HG03520 (cell line): Measurements from ENCODE around the gene COL16A1.

Experiments
- ATAC-seq: cut with Tn5 transposase; IDR thresholded peaks from one replicate; pipeline ENCODE4 v1.9.1; 2021; ENCODE audit warnings: mild to moderate bottlenecking, moderate library complexity; ENCODE audit not compliant: unreplicated experiment

COL16A1 gene

DNA sequence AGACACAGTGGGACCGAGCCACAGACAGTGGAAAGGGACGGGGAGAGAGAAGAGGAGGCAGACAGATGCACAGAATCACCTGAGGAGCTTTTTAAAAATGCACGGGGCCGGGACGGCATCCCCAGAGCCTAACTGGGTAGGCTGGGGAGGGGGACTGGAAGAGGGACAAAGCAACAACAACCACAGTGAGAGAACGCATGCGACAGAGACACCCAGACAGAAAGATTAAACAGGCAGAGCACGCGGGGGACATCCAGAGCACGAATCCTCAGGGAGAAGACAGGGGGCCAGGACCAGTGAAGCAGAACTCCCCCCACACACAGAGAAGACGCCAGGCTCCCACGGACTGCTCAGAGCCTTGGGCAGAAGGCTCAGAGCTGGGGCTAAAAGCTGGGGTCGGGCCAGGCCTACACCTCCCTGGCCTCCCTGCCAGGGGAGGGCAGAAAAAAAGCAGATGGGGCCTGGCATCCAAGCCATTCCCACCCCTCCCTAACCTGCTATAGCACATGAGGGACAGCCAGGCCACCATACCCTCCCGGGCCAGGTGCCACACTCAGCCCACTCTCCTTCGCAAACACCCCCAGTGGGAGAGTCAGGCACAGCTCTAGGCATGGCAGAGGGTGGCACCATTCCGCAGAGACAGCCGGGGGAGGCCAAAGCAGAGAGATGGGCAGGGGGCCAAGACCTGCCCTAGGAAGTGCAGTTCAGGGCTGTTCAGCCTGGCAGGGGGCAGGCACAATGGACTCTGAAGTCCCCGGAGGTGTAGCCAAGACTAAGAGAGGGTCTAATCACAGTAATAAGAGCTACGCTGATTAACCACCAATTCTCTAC is 29.8 kb upstream of the COL16A1 start:
- no peak for ATAC-seq

DNA sequence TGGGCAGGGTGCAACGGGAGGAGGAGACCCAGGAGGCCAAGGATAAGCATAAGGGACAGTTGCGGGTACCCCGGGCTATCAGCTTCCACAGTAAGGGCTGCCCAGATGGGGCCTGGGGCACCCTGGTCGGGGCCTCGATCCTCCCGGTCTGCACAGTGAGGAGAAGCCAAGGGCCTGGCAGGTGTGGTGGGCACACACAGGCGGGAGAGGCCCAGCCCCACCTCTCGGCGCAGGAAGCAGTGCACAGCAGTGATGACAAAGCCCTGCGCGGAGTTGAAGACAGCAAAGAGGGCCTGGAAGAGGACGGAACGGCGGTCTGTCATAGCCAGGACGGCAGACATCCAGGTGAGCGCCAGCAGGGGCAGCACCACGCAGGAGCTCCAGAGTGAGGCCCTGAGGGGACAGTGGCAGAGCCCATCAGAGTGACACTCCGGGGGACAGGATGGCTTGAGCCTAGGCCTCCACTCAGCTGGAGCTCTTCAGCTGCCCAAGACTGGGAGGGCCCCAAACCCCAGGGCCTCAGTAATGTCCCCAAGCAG is 29.0 kb upstream of the COL16A1 start:
- ATAC-seq, result no peak

DNA sequence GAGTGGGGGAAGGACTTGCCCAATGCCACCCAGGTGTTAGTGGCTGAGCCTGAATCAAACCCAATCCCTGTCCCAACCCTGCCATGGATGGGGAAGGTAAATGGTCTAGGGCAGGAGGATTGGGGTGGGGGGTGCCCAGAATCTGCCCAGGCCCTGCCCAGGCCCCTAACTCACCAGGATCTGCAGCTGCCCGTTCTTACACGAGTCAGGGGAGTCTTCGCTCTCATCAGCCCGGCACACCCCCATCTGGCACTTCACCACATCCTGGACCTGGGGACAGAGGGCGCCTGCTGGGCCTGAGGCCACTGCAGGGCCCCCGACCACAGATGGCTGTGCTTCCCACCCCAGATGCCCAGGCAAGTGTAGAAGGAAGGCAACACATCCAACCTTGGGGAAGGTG is 28.5 kb upstream of the COL16A1 start:
- ATAC-seq, result no peak

DNA sequence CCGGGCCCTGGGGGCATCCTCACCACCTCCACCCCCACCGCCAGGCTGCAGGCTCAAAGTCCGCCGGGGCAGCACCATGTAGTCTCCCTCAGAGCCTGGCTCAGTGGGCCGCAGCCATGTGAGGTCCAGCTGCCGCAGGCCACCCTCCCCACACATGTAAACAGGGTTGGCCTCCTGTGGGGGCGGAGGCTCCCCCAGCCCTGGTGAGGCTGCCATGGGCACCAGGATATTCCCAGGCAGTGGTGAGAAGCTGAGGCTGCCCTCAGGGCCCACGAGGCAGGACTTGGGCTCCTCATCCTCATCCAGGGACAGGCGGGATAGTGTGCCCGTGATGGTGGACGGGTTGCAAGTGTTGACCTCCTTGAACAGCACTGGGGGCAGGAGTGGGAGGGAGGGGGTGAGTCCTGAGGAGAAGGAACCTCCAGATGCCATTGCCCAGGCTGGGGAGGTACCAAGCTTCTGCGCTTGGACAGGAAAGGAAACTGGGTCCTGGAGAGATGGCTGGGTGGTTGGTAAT is 27.3 kb upstream of the COL16A1 start:
- no peak for ATAC-seq

DNA sequence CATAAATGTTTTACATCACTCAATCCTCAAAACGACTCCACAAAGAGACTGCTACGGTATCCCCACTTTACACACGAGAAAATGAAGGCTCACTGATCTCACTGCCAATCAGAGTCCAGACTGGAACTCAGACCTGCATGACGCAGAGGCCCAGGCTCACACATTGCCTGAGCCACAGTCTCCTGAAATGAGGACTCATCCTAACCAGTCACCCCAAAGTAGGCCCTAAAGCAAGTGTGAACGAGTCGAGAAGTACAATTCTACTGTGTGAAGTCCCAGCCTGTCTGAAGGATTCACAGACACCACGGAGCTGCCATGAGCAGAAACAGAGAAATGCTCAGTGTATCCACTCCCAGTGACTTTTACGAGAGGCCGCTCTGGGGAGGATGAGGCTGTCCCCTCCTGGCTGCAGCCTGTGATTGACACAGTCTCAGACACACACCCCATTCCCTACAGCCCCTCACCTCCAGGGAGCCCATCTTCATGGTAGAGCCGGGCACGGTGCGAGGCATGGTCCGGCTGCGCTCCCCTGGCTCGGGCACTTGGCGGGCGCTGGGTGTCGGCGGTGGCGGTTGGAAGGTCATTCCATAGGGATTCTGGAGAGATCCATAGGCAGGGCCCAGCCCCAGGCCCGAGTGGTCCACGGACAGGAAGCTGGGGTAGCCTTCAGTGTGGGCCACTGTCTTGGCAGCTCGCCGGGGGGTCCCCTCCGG is 26.7 kb upstream of the COL16A1 start:
- no peak for ATAC-seq

DNA sequence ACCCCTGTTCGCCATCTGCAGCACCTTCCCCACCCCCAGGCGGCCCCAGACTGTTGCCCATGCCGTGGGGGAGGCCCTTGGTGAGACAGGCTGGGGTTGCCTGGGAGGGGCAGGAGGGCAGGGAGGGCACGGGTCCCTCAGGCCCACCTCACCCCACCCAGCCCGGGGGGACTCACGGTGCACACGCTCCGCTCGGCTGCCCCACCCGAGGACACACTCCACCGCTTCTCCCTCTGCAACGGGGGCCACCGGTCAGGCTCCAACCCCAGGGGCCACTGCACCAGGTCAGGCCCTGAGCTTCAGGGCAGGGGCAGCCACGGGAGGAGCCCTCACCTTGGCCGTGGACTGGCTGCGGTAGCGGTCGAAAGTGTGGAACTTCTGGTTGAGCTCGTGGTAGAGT is 24.0 kb upstream of the COL16A1 start:
- ATAC-seq, result no peak

DNA sequence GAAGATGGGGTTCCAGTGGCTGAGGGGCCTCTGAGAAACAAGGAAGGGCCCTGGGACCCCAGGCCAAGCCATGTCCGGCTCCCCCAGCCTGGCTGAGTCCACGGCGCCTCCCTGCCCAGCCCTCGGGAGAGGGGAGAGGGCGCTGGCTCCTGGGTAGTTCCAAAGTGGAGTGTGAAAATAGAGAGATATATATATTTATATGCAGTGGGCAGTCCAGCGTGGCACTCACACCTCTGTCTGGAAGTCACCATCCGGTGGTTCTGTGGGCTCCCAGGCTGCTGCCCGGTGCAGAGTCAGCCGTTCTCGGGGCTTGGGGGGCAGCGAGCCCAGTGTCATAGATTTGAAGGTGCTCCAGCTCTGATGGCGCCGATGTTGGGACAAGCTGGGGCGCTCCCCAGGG is 23.4 kb upstream of the COL16A1 start:
- ATAC-seq, result no peak

DNA sequence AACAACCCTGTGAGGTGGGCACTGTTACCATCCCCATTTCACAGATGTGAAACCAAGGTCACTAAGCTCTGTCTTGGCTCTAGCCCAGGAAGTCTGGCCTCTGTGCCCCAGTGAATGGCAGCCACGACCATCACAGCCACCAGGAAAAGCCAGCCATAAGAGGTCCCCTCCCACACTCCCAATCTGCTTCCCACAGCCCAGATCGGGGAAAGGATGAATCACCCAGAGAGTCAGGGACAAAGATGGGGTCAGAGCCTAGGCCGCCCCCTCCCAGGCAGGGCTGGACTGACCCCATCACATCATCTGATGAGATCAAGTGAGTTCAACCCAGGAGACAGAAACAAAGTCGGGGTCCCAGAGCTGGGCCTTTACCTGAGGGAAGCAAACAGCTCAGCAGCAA is 22.9 kb upstream of the COL16A1 start:
- ATAC-seq, result no peak

DNA sequence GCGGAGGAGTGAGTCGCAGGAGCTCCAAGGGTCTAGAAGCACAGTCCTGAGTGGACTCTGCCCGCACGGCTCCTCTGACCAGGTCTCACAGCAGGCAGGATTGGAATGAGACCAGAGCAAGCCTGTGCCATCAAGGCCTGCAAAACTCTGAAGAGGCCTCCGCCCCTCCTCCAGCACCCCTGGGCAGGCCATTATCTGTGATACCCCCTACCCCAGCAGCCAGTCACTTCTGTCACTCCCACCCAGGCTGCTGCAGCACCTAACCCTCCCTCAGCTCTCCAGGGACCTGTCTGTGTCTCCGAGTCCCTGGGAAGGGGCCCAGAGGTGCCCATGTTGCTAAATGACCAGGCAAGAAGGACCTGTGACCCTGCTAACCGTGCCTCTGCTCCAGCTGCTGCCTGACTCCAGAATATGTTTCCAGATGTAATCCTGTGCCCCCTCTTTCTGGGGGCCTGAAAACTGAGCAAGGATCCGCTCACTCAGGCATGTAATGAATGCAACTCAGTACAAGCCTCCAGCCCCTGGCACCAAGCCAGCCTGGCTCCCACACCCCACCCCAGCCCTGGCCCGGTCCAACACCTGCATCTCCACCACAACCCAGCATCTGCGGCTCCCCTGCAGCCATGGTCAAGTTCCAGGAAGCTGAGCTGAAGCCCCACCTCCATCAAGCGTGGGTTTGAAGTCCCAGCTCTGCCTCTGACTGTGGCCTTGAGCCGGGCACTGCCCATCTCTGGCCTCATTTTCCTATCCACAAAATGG is 22.1 kb upstream of the COL16A1 start:
- no peak for ATAC-seq

DNA sequence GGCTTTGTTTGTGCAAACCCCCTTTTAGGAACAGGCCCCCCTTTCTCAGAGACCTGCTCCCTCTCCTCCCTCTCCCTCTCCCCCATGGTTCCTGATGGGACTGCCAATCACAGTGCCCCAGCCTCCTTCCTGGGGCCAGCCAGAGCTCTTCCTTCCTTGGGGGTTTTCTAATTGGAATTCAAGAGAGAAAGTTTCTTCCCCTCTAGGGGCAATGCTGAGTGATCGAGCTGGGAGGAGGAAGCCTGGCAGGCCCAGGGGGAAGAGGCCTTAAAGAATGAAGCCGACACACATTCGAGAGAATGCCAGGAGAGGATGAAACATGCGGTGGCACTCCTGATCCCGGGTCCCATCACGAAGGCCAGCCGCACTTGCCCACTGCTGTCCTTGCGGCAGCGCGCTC is 21.3 kb upstream of the COL16A1 start:
- no peak for ATAC-seq

DNA sequence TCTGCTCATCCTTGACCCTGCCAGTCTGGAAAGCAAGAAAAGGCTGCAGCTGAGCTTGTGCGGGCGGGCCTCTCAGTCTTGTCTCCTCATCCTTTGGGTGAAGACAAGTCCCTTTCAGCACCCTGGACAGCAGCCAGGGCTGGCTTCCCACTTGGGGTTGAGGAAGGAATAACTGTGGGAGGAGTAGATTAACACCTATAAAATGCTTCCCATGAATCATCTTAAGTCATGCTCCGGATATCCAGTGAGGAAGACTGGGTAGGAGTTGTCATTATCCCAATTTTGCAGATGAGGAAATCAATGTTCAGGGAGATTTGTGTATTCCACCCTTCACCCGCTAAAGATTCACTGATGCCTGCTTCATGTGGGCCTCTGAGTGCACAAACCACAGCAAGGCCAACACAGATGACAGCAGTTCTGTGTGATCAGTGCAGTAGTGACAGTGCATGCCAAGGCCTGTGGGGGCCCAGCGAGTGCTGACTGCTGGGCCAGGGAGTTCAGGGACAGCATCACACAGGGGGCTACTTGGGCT is 20.1 kb upstream of the COL16A1 start:
- ATAC-seq, result no peak

DNA sequence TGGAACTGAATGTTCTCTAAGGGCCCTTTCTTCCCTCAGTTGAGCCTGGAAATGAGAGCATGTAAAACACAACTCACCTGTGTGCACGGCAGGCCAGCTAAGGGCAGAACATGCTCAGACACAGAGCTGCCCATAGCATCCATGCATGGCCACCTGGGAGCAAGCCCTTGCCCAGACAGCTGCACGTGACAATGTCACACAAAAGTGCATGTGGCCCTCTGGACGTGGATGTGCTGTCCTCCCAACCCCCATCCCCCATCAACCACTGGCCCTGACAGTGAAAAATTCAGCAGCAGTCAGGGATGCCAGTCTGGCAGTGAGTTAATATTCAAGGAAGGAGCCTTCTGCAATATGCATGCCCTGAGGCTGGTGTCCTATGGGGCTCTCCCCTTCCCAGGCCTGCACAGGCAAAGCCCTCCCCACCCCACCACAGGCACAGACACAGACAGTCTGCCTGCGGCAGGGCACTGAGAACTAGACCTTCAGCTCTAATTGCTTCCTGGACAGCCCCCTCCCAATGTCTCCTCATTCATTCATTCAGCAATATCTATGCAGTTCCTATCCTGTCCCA is 14.6 kb upstream of the COL16A1 start:
- ATAC-seq, result no peak

DNA sequence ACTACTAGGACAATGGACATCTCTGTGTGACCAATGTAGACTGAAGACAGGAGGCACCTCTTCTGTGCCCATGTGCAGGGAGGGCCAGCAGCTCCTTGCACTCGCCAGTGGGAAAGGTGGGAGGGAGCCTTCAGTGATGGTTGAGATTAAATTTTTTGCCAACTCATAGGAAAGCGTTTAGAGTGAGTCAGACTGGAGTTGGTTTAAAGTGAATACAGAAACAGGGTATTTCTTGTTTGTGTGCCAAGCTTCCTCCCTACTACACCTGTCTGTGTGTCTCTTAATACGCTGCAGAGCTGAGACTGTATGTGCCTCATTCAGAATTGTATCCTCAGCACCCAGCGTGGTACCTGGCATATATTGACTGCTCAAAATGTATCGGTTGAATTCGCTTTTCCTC is 13.5 kb upstream of the COL16A1 start:
- no peak for ATAC-seq

DNA sequence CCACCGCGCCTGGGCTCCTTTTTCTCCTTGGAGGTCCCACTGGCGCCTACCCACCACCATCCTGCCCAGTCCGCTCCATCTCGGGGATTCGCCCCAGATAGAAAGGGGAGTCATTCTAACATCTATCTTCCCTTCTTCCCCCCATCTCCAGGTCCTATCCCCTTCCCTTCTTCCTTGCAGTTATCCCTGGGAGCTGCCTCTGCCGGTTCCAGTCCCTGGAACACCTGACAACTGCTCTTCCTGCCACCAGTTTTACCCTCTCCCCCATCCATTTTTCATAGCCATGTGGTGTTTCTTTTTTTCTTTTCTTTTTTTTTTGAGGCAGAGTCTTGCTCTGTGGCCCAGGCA is 12.0 kb upstream of the COL16A1 start:
- no peak for ATAC-seq

DNA sequence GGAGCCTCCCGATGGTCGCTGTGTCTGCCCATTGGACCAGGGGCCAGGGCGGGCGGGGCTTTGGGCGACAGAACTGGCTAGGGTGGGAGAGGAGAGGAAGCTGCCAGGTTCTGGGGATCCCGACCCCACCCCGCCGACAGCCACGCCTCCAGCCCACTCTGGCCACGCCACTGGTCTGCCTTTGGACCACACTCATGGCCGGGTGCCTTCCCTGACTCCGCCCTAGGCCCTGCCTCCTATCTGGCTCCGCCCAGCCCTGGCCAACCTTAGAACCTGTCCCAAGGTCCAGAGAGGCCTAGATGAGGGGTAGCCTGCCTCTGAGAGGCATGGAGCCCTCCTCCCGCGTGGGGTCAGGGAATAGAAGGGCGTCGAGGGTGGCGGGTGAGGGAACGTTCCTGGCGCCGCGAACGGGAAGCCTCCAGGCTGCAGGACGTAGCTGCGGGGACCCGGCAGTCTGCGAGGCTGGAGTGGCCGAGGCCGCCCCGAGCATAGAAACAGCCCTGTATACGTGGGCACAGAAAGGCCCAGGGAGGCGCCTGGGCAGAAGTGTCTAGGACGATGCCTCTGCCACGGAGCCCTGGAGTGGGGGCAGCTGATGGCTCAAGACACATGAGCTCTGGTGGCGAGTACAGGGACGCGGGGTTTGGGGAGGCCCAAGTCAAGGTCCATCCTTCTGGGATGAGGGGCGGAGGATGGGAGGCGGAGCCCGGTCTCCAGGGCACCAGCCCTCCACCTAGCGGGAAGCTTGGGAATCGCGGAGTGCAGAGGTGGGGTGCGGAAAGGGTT is 11.5 kb upstream of the COL16A1 start:
- no peak for ATAC-seq

DNA sequence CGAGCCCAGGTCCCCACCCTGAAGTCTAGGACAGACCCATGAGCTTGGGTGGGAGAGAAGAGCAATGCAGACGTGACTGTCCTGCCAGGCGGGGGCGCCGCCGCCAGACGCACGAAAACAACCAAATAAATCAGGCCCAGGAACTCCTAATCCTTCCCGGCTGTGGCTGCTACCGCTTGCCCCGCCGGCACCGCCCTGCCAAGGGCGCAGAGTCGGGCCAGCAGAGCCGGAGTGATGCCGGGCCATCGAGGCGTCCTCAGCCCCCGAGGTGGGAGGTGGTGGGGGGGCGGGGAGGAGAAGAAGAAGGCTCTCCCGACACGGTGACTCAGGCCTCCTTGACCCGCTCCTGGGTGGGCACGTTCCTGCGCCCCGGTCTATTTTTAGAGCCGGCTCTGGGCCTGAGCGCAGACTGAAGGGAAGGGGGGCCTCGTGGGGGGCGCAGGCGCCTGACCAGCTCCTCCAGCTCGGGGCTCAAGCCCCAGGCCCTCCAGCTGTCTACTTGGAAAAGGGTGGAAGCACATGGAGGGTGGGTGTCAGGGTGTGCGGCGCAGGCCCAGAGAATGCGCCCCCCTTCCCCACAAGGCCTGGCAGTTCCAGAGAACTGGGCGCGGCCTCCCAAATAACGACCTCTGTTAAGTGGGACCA is 10.7 kb upstream of the COL16A1 start:
- no peak for ATAC-seq

DNA sequence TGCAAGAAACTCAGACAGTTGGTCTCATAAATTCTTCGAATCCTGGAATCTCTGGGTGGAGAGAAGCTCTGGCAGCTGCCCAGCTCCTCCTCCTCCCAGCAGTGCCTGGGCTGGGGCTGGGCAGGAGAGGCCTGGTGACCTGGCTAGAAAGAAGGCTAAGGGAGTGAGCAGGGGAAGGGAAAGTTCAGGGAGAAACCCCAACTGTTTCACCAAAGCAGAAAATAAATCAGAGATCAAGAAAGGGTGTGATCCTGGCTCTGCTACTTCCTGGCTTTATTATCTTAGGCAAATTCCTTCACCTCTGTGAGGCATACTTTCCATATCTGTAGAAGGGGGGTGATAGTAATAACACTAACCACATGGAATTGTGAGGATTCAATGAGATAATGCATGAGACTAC is 8.8 kb upstream of the COL16A1 start:
- no peak for ATAC-seq

DNA sequence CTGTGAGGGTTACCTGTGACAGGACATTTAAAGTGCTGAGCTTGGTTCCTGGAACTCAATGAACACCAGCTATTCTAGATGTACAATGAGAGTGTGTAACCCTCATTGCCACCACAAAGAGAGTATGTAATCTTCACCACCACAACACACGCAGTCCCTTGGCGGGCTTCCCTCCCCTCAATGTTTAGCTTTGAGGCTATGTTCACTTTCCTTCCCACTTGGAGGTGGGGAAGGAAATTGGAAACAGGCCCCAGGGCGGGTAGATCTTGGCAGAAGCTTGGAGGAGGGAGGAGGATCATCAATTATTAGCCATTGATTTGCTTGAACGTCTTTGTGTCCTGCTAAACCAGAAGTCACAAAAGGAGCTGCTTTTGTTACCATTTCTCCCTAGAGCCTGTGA is 8.3 kb upstream of the COL16A1 start:
- no peak for ATAC-seq

DNA sequence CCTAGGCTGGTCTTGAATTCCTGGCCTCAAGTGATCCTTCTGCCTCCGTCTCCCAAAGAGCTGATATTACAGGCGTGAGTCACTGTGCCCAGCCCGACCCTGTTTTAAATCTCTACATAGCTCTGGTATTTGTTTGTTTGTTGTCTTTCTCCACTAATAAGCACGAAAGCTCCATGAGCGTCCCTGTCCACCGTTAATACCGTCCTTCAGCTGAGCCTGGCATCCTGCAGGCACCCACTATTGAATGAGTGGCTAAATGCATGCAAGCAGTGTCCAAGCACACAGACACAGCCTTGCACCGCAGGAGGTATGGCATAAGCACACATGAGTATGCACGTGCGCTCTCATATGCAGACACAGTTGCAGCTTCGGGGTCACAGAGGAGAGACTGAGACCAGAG is 4.5 kb upstream of the COL16A1 start:
- no peak for ATAC-seq

DNA sequence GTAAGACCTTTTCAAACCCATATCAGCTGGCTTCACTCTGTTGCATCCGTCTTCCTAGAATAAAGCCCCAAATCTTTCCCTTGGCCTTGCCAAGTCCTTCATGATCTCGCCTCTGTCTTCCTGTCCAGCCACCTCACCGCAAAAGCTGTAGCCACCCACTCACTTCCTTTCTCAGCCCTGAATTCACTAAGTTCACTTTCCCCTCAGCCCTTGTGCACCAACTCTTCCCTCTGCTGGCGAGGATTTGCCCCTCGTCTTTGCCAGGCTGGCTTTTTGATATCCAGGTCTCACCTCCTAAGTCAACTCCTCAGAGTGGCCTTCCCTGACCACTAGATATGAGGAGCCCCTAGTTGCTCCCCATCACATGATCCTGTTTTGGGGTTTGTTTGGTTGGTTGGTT is 3.9 kb upstream of the COL16A1 start:
- no peak for ATAC-seq
